AG04450 (cell line): ENCODE results near the gene POP7. TPM values are rescaled to one million over a fixed set of nuclear protein-coding genes. Genes with fewer than 3 reads are reported as not detected.
"Not testable (repeated sequence)": the region's sequence is repeated elsewhere in the genome, so short reads cannot be mapped to it uniquely, and the experiment has no call there.

Source experiments
- CTCF ChIA-PET: fragments of 300-600, 350-600 bp; formaldehyde crosslinking; extraction: SDS; loops from one replicate; lab custom pipeline; 2022; ENCODE audit warnings: antibody characterized with exemption, inconsistent platforms; lab: Charles Lee
- POLR2A ChIA-PET: fragments of 350-600 bp; formaldehyde crosslinking; extraction: SDS; loops from one replicate; lab custom pipeline; 2021; ENCODE audit warnings: antibody characterized with exemption, inconsistent platforms; lab: Yijun Ruan, JAX
- DNase-seq: peaks from one replicate; pipeline ENCODE4 v3.0.0-alpha.2; 2011; ENCODE audit warnings: low read depth, low spot score
- H3K27ac ChIP-seq: one replicate; pipeline ENCODE4 v1.5.1; 2012; ENCODE audit warnings: low read depth, low read length, control low read depth
- H3K27me3 ChIP-seq: one replicate; pipeline ENCODE4 v1.6.0; 2012; ENCODE audit warnings: low read length; ENCODE audit not compliant: control insufficient read depth, insufficient read depth
- H3K4me3 ChIP-seq: 2 replicates; pipeline ENCODE4 v1.5.1; 2011; ENCODE audit warnings: mild to moderate bottlenecking, low read depth, low read length, control low read depth
- H3K9me3 ChIP-seq: 2 replicates; pipeline ENCODE4 v1.5.1; 2012; ENCODE audit warnings: low read length; ENCODE audit not compliant: control insufficient read depth, insufficient read depth
- CTCF ChIP-seq: IDR thresholded peaks from 2 replicates; pipeline ENCODE4 v1.5.1; 2011; ENCODE audit warnings: low read depth, low read length, control low read depth, inconsistent platforms
- polyA plus RNA-seq: library from polyadenylated mRNA; depleted of rRNA; stranded (reverse); fragments of >200 nt; gene quantifications from 2 replicates; pipeline ENCODE4 v1.2.3, GENCODE V29; 2011

The POP7 gene
- polyA plus RNA-seq, 1 experiment = 17.7 TPM

- no peak overlapping the region for H3K4me3 ChIP-seq
- CTCF ChIA-PET = interaction anchor here (0.6 to 3.9 kb wide), 2 partner anchors 106 to 130 kb away, joined by 3 to 37 read pairs; partner anchors contain the start of genes EPHB4 and SLC12A9
- POLR2A ChIA-PET = no interaction called here
- DNase-seq = no peak
- H3K27ac ChIP-seq = no peak overlapping the region
- no peak for TF ChIP-seq CTCF
- H3K27me3 ChIP-seq = peaks cover 52% of the 10 kb centered on the region
- peaks cover 22% of the 10 kb centered on the region for H3K9me3 ChIP-seq
These were observed 15.5 kb downstream of the POP7 start for GRCh38 chr7:100721505-100721812.

- Histone ChIP-seq H3K9me3 (peaks cover 17% of the 10 kb centered on the region), H3K27ac (no peak overlapping the region), H3K4me3 (no peak overlapping the region), H3K27me3 (peaks cover 51% of the 10 kb centered on the region)
- CTCF ChIA-PET = interaction anchor here (0.6 to 3.9 kb wide), 4 partner anchors 17 to 265 kb away, joined by 3 to 37 read pairs (median 7); partner anchors contain the start of genes MOSPD3, POP7 and SLC12A9
- no peak for TF ChIP-seq CTCF
- POLR2A ChIA-PET = no interaction called here
- DNase-seq = no peak
These were observed 16.7 kb downstream of the POP7 start for GRCh38 chr7:100722480-100723212.

- DNase-seq = no peak
- peaks cover 54% of the 10 kb centered on the region for H3K27me3 ChIP-seq
- no peak overlapping the region for H3K27ac ChIP-seq
- POLR2A ChIA-PET = no interaction called here
- peaks cover 9% of the 10 kb centered on the region for H3K9me3 ChIP-seq
- CTCF ChIA-PET = no interaction called here
- TF ChIP-seq CTCF = no peak
- no peak overlapping the region for H3K4me3 ChIP-seq
These were observed 17.9 kb downstream of the POP7 start for GRCh38 chr7:100723732-100724275.

GRCh38 chr7:100724364-100724763 is 18.4 kb downstream of the POP7 start:
- DNase-seq, H3K9me3 ChIP-seq, H3K4me3 ChIP-seq, POLR2A ChIA-PET, H3K27ac ChIP-seq: not testable (repeated sequence)
- H3K27me3 ChIP-seq = peaks cover 50% of the 10 kb centered on the region
- CTCF ChIA-PET = interaction anchor here (0.8 to 0.9 kb wide), 2 partner anchors 8 to 50 kb away, joined by 3 read pairs; no protein-coding TSS in a partner anchor

GRCh38 chr7:100726996-100727761 is 21.3 kb downstream of the POP7 start:
- CTCF ChIA-PET = interaction anchor here (0.9 to 2.1 kb wide), 2 partner anchors 101 to 124 kb away, joined by 3 to 7 read pairs; no protein-coding TSS in a partner anchor
- POLR2A ChIA-PET = no interaction called here
- Histone ChIP-seq H3K4me3 (no peak overlapping the region), H3K9me3 (no peaks in the 10 kb centered on the region; the same call in 1 of the 2 replicates), H3K27me3 (peaks cover 31% of the 10 kb centered on the region), H3K27ac (peak overlapping the region; percentile 62)
- no peak for DNase-seq
- no peak for TF ChIP-seq CTCF
